HepG2 (cell line): Measurements from ENCODE around the gene NUBP2. TPM values are rescaled to one million over a fixed set of nuclear protein-coding genes. Genes with fewer than 3 reads are reported as not detected.

Source experiments
- AKNA ChIP-seq: sonication (generic); formaldehyde crosslinking; IDR thresholded peaks from 2 replicates; pipeline ENCODE4 v1.4.0; 2020; ENCODE audit warnings: missing genetic modification reagents, borderline replicate concordance
- CSRNP1 ChIP-seq: sonication (generic); formaldehyde crosslinking; IDR thresholded peaks from 2 replicates; pipeline ENCODE4 v1.8.1; 2023; ENCODE audit warnings: mild to moderate bottlenecking, missing genetic modification reagents
- FOXP1 ChIP-seq, 2 experiments: fragments of 450-650 bp in 1 of 2; IDR thresholded peaks; 2 replicates each; pipeline ENCODE4 v1.6.1; 2017 to 2018; ENCODE audit warnings: antibody characterized with exemption in 1 of 2
- HCFC1 ChIP-seq: fragments of 150-350 bp; IDR thresholded peaks from 2 replicates; pipeline ENCODE4 v1.6.1; 2014; ENCODE audit warnings: low read depth, low read length
- HES4 ChIP-seq: sonication (generic); formaldehyde crosslinking; IDR thresholded peaks from 2 replicates; pipeline ENCODE4 v1.9.0; 2021; ENCODE audit warnings: mild to moderate bottlenecking, missing genetic modification reagents, borderline replicate concordance
- KAT2B ChIP-seq: fragments of 150-350 bp; IDR thresholded peaks from 2 replicates; pipeline ENCODE4 v1.6.1; 2014; ENCODE audit warnings: low read depth, low read length, borderline replicate concordance
- KDM2A ChIP-seq: sonication (generic); formaldehyde crosslinking; IDR thresholded peaks from 2 replicates; pipeline ENCODE4 v1.4.0; 2020; ENCODE audit warnings: low read depth, missing genetic modification reagents, borderline replicate concordance
- MED8 ChIP-seq: sonication (generic); formaldehyde crosslinking; IDR thresholded peaks from 2 replicates; pipeline ENCODE4 v1.8.1; 2023; ENCODE audit warnings: mild to moderate bottlenecking, missing genetic modification reagents; ENCODE audit not compliant: insufficient replicate concordance
- MXD1 ChIP-seq: sonication (generic); formaldehyde crosslinking; IDR thresholded peaks from 2 replicates; pipeline ENCODE4 v1.4.0; 2020; ENCODE audit warnings: mild to moderate bottlenecking, missing genetic modification reagents
- NR2F1 ChIP-seq, 2 experiments: fragments of 450-650 bp in 1 of 2; formaldehyde crosslinking in 1 of 2; IDR thresholded peaks; 2 replicates each; pipeline versions ENCODE4 v1.5.0 to v1.6.1; 2016 to 2020; ENCODE audit warnings: mild to moderate bottlenecking in 1 of 2, missing compliant biosample characterization in 1 of 2, missing genetic modification reagents in 1 of 2, moderate library complexity in 1 of 2
- PCBP1 ChIP-seq: fragments of 200-400 bp; formaldehyde crosslinking; IDR thresholded peaks from 2 replicates; pipeline ENCODE4 v1.6.1; 2017; ENCODE audit warnings: mild to moderate bottlenecking, low read depth, low read length, borderline replicate concordance
- PCBP2 ChIP-seq: fragments of 200-400 bp; formaldehyde crosslinking; optimal IDR thresholded peaks from 2 replicates; pipeline ENCODE3; 2018; ENCODE audit warnings: low read length, low read depth; ENCODE audit not compliant: poor library complexity, severe bottlenecking
- POGZ ChIP-seq: sonication (generic); formaldehyde crosslinking; IDR thresholded peaks from 2 replicates; pipeline ENCODE4 v1.4.0; 2020; ENCODE audit warnings: mild to moderate bottlenecking, missing genetic modification reagents
- RARG ChIP-seq: sonication (generic); formaldehyde crosslinking; IDR thresholded peaks from 2 replicates; pipeline ENCODE4 v1.4.0; 2020; ENCODE audit warnings: low read depth, mild to moderate bottlenecking, missing genetic modification reagents
- SALL1 ChIP-seq: sonication (generic); formaldehyde crosslinking; IDR thresholded peaks from 2 replicates; pipeline ENCODE4 v1.8.0; 2022; ENCODE audit warnings: mild to moderate bottlenecking, missing genetic modification reagents
- SIN3B ChIP-seq: fragments of 150-350 bp; IDR thresholded peaks from 2 replicates; pipeline ENCODE4 v1.6.1; 2014; ENCODE audit warnings: low read length
- U2AF2 ChIP-seq: fragments of 200-400 bp; formaldehyde crosslinking; IDR thresholded peaks from 2 replicates; pipeline ENCODE4 v1.6.1; 2017; ENCODE audit warnings: low read depth, mild to moderate bottlenecking, low read length
- ZFP36L1 ChIP-seq: sonication (generic); formaldehyde crosslinking; IDR thresholded peaks from 2 replicates; pipeline ENCODE4 v1.8.0; 2022; ENCODE audit warnings: mild to moderate bottlenecking, missing genetic modification reagents, moderate library complexity
- ZKSCAN8 ChIP-seq: IDR thresholded peaks from 2 replicates; pipeline ENCODE4 v1.6.1; 2016; ENCODE audit warnings: borderline replicate concordance, missing genetic modification reagents, missing compliant biosample characterization
- ZNF34 ChIP-seq: sonication (generic); formaldehyde crosslinking; IDR thresholded peaks from 2 replicates; pipeline ENCODE4 v1.4.0; 2020; ENCODE audit warnings: mild to moderate bottlenecking, missing genetic modification reagents, borderline replicate concordance
- ZNF343 ChIP-seq: sonication (generic); formaldehyde crosslinking; IDR thresholded peaks from 2 replicates; pipeline ENCODE4 v1.4.0; 2020; ENCODE audit warnings: mild to moderate bottlenecking, missing genetic modification reagents
- ZNF382 ChIP-seq: sonication (generic); formaldehyde crosslinking; IDR thresholded peaks from 2 replicates; pipeline ENCODE4 v1.5.0; 2020; ENCODE audit warnings: missing genetic modification reagents, mild to moderate bottlenecking, borderline replicate concordance
- ZSCAN29 ChIP-seq: sonication (generic); formaldehyde crosslinking; conservative IDR thresholded peaks from 2 replicates; pipeline ENCODE4 v1.4.0; 2020; ENCODE audit warnings: mild to moderate bottlenecking, missing genetic modification reagents
- polyA plus RNA-seq, 8 experiments: library from polyadenylated mRNA; depleted of rRNA in 3 of 8; stranded (reverse) in 7 of 8; unstranded in 1 of 8; fragments of >200 nt; fragmentation: Illumina TruSeq in 4 of 8; extraction: Trizol in 4 of 8; gene quantifications; 2 replicates each; pipeline versions ENCODE4 v1.2.1 to v1.2.3, GENCODE V29; 2011 to 2016; ENCODE audit warnings: low read depth in 4 of 8, missing spikeins in 1 of 8, mixed read lengths in 1 of 8; ENCODE audit not compliant: insufficient read depth in 1 of 8
- total RNA-seq, 5 experiments: library from RNA; depleted of rRNA; stranded (reverse); fragments of >200 nt; fragmentation: Illumina TruSeq; extraction: Trizol; gene quantifications; 2 replicates each; pipeline ENCODE4 v1.2.3, GENCODE V29; 2016; ENCODE audit warnings: low read depth in 1 of 5

Gene NUBP2
- total and polyA plus RNA-seq, 2 of the 13 experiments (the other 11 are each of a cell fraction or from before 2014, with no cell fraction given), result 25.7 to 61.5 TPM

GRCh38 chr16:1782408-1783264 lies at the start of gene NUBP2, which contains the start of gene SPSB3 (continued):
- no peak for TF ChIP-seq CSRNP1
- TF ChIP-seq PCBP1, result no peak; the same call in 1 of the 2 replicates
- no peak for TF ChIP-seq NR2F1 (CRISPR knock-in tag; IDR thresholded peaks at IDR 0.05)
- no peak for TF ChIP-seq RARG (CRISPR knock-in tag)
- peak; percentile 48 for TF ChIP-seq SALL1 (CRISPR knock-in tag)
- TF ChIP-seq KAT2B, result no peak
- TF ChIP-seq HES4, result no peak; the same call in 1 of the 2 replicates
- no peak for TF ChIP-seq ZFP36L1 (CRISPR knock-in tag)
- TF ChIP-seq MXD1 (CRISPR knock-in tag), result no peak
- TF ChIP-seq POGZ (CRISPR knock-in tag), result no peak; the same call in 1 of the 2 replicates
- TF ChIP-seq KDM2A, result peak; percentile 94
- TF ChIP-seq ZNF343, result no peak
- no peak for TF ChIP-seq ZKSCAN8 (CRISPR knock-in tag)
- TF ChIP-seq FOXP1 (IDR thresholded peaks at IDR 0.05), result no peak
- no peak for TF ChIP-seq FOXP1 (CRISPR knock-in tag; IDR thresholded peaks at IDR 0.05)
- TF ChIP-seq ZNF34 (CRISPR knock-in tag), result no peak
- TF ChIP-seq ZNF382 (CRISPR knock-in tag), result no peak
- peak; percentile 69 for TF ChIP-seq HCFC1
- TF ChIP-seq SIN3B, result peak; percentile 67; the same call in 1 of the 2 replicates
- no peak for TF ChIP-seq PCBP2
- no peak for TF ChIP-seq U2AF2
- TF ChIP-seq MED8 (CRISPR knock-in tag), result no peak
- TF ChIP-seq ZSCAN29 (CRISPR knock-in tag), result no peak
- no peak for TF ChIP-seq AKNA
